ENCODE data around the gene SH3TC1. TPM values are rescaled to one million over a fixed set of nuclear protein-coding genes. Genes with fewer than 3 reads are reported as not detected.

Gene SH3TC1
- total RNA-seq, 2 experiments from 2014 or later = 7.8 to 8.8 TPM

DNA sequence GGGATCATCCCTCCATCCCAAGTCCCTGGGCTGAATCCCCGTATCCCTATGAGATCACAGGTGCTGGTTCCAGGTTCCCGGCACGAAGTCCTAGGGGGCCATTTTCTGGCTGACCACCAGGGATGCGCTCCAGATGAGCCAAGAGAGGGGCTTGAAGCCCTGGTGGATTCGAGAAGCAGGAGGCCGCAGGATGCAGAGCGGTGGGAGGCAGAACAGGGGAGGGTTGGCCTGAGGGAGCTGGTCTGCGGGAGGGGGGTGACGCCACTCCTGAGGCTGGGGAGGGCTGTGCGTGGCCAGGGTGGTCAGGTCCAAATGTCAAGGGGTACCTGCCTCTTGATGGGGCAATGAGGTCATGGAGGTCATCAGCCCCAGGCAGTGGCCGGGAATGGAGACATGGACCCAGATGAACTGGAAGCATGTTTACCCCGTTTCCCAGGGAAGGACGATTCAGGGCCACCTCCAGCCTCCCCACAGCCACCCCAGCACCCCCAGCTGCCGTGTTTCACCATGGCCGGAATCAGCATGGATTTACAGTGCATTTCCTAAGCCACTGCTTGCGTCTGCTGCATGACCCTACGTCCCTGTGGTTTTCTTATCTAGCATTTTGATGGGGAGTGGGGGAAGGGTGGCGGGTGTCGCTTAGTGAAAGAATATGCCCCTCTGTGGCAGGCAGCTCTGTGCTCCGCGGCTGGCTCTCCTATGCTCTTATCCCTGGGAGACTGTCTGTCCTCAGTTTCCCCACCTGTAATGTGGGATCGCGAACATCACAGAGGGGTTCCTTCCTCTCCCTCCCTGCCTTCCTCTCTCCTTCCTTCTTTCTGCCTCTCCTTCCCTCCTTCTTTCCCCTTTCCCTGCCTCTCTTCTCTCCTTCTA lies 53.4 kb downstream of the SH3TC1 start:
- Mint-ChIP-seq H3K27ac (no peak overlapping the region), H3K27me3 (no peaks in the 10 kb centered on the region), H3K36me3 (no peaks in the 10 kb centered on the region), H3K4me3 (no peak overlapping the region), H3K4me1 (no peaks in the 10 kb centered on the region), H3K9me3 (no peaks in the 10 kb centered on the region)
- DNase-seq = no peak

- no peaks in the 10 kb centered on the region for H3K27me3 Mint-ChIP-seq
- DNase-seq = no peak
- H3K27ac Mint-ChIP-seq = no peak overlapping the region
- no peaks in the 10 kb centered on the region for H3K9me3 Mint-ChIP-seq
- no peaks in the 10 kb centered on the region for H3K36me3 Mint-ChIP-seq
- H3K4me1 Mint-ChIP-seq = peaks cover 2% of the 10 kb centered on the region
- no peak overlapping the region for H3K4me3 Mint-ChIP-seq
Measured at GRCh38 chr4:8254076-8254475, 55.0 kb downstream of the SH3TC1 start.

- Mint-ChIP-seq H3K36me3 (no peaks in the 10 kb centered on the region), H3K9me3 (no peaks in the 10 kb centered on the region), H3K4me1 (peaks cover 2% of the 10 kb centered on the region), H3K4me3 (no peak overlapping the region), H3K27ac (no peak overlapping the region), H3K27me3 (no peaks in the 10 kb centered on the region)
- no peak for DNase-seq
Measured at GRCh38 chr4:8255698-8256441, 56.8 kb downstream of the SH3TC1 start.

DNA sequence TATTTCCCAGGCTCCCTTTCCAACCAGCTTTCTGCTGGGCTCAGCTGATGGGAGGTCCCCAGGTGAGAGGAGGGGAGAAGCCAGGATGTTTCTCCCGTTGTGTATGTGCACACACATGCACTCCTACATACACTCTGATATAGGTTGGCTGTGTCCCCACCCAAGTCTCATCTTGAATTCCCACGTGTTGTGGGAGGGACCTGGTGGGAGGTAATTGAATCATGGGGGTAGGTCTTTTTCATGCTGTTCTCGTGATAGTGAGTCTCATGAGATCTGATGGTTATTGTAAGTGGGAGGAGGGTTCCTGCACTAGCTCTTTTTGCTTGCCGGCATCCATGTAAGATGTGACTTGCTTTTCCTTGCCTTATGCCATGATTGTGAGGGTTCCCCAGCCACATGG lies 58.8 kb downstream of the SH3TC1 start:
- no peak overlapping the region for H3K27ac Mint-ChIP-seq
- peaks cover 2% of the 10 kb centered on the region for H3K4me1 Mint-ChIP-seq
- H3K27me3 Mint-ChIP-seq = no peaks in the 10 kb centered on the region
- H3K4me3 Mint-ChIP-seq = no peak overlapping the region
- H3K36me3 Mint-ChIP-seq = no peaks in the 10 kb centered on the region
- no peaks in the 10 kb centered on the region for H3K9me3 Mint-ChIP-seq
- no peak for DNase-seq

DNA sequence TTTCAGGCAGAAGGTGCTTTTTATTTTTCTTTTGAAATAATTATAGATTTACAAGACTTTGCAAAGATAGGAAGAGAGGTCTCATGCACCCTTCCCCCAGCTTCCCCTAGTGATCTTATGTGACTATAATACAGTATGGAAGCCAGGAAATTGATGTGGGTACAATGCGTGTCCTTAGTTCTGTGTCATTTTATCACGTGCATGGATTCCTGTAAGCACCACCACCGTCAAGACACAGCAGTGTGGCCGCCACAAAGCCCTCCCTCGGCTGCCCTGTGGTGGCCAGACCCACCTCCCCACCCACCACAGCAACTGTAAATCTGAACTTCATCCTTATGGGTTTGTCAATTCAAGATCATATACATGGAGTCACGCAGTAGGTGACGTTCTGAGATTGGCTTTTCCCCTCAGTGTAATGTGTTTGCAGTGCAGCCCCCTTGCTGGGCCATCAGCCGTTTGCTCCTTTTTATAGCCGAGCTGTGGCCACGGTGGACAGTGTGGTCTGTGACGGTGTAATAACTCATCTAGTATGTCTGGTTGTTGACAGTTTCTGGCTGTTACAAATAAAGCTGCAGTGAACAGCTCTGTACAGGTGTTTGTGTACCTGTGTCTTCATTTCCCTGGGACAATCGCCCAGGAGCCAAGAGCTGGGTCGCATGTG lies 59.6 kb downstream of the SH3TC1 start:
- no peak overlapping the region for H3K4me3 Mint-ChIP-seq
- no peaks in the 10 kb centered on the region for H3K36me3 Mint-ChIP-seq
- peaks cover 2% of the 10 kb centered on the region for H3K4me1 Mint-ChIP-seq
- no peaks in the 10 kb centered on the region for H3K27me3 Mint-ChIP-seq
- no peaks in the 10 kb centered on the region for H3K9me3 Mint-ChIP-seq
- H3K27ac Mint-ChIP-seq = no peak overlapping the region
- DNase-seq = no peak

GRCh38 chr4:8259743-8260430 lies 60.8 kb downstream of the SH3TC1 start:
- no peak for DNase-seq
- Mint-ChIP-seq H3K4me3 (no peak overlapping the region), H3K36me3 (no peaks in the 10 kb centered on the region), H3K27me3 (no peaks in the 10 kb centered on the region), H3K9me3 (no peaks in the 10 kb centered on the region), H3K4me1 (peaks cover 2% of the 10 kb centered on the region), H3K27ac (no peak overlapping the region)

DNA sequence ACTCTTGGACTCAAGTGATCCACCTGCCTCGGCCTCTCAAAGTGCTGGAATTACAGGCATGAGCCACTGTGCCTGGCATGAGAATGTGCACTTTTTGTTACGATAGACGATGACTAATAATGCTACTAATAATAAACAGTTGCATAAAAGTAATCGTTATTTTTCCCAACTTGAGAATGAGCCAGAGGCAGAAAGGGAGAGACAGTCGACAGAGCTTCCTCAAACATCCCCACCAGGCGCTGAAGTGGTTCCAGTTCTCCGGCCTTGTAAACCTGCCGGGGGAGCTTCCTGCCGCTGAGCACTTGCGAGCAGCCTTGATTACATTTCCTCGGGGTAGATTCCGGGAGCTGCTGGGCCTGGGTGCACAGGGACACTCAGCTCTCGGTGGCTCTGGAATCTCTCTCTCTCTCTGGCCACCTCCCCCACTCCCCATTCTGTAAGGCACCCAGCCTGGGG lies 61.6 kb downstream of the SH3TC1 start:
- no peak for DNase-seq
- Mint-ChIP-seq H3K9me3 (no peaks in the 10 kb centered on the region), H3K4me3 (no peak overlapping the region), H3K27ac (no peak overlapping the region), H3K36me3 (no peaks in the 10 kb centered on the region), H3K4me1 (peaks cover 2% of the 10 kb centered on the region), H3K27me3 (no peaks in the 10 kb centered on the region)

GRCh38 chr4:8261851-8262535 lies 62.9 kb downstream of the SH3TC1 start:
- Mint-ChIP-seq H3K27me3 (no peaks in the 10 kb centered on the region), H3K9me3 (no peaks in the 10 kb centered on the region), H3K27ac (no peak overlapping the region), H3K4me1 (peaks cover 2% of the 10 kb centered on the region), H3K4me3 (no peak overlapping the region), H3K36me3 (no peaks in the 10 kb centered on the region)
- no peak for DNase-seq

- H3K27me3 Mint-ChIP-seq = no peaks in the 10 kb centered on the region
- peaks cover 2% of the 10 kb centered on the region for H3K4me1 Mint-ChIP-seq
- no peak overlapping the region for H3K27ac Mint-ChIP-seq
- DNase-seq = no peak
- no peaks in the 10 kb centered on the region for H3K36me3 Mint-ChIP-seq
- H3K4me3 Mint-ChIP-seq = no peak overlapping the region
- no peaks in the 10 kb centered on the region for H3K9me3 Mint-ChIP-seq
Measured at GRCh38 chr4:8262637-8263322, 63.7 kb downstream of the SH3TC1 start.

GRCh38 chr4:8263397-8263796 lies 64.3 kb downstream of the SH3TC1 start:
- Mint-ChIP-seq H3K9me3 (no peaks in the 10 kb centered on the region), H3K4me1 (peaks cover 2% of the 10 kb centered on the region), H3K4me3 (no peak overlapping the region), H3K27me3 (peaks cover under 1% of the 10 kb centered on the region), H3K36me3 (no peaks in the 10 kb centered on the region), H3K27ac (no peak overlapping the region)
- no peak for DNase-seq

DNA sequence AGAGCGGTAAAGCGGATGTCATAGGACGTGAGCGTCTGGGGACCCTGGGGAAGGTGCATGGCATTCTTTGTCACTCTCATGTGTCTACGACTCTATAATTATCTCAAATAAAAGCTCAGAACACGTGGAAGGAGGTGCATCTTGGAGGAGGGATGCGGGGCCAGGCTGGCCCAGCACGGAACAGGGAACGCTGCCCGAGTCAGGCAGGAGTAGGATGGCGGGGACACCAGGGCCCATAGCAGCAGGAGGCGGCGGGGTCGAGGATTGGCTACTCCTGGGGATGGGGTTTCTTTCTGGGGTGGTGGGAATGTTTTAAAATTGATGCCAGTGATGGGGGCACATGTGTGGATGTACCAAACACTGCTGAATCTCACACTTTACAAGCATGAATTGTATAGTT lies 65.0 kb downstream of the SH3TC1 start:
- H3K27ac Mint-ChIP-seq = no peak overlapping the region
- H3K27me3 Mint-ChIP-seq = peaks cover 8% of the 10 kb centered on the region
- no peak for DNase-seq
- no peaks in the 10 kb centered on the region for H3K9me3 Mint-ChIP-seq
- H3K4me3 Mint-ChIP-seq = no peak overlapping the region
- no peaks in the 10 kb centered on the region for H3K4me1 Mint-ChIP-seq
- no peaks in the 10 kb centered on the region for H3K36me3 Mint-ChIP-seq

DNA sequence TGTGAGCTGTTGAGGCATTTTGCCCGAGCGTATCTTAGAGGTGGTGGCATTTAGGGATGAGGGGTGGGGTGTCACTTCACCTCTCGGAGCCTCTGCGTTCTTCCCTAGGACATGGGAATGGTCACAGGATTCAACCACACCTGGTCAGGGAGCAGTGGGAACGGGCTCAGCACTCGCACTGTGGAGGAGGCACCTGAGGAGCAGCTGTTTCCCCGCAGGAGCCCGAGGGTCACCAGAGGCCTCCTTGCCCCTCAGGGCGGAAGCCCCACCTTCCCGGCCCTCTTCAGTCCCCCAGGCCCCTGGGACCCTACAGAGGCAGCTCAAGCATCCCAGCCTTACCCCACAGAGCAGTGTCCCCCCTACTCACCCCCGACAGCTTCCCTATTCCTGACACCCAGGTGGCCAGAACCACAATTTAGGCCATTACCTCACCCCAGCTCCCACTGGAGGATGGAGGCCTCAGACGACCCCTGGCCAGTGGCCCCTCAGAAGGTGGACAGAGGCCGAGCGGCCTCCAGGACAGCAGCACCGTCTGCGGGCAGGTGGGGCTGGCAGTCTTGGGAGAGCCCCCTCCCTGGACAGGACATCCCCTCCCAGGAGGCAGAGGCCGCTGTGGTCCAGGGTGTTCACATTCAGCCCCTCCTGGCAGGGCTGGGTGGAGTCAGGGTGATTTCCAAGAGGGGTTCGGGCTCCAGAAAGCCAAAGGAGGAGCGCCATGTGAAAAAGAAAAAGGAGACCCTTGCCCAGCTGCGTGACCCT lies 66.3 kb downstream of the SH3TC1 start:
- no peak for DNase-seq
- H3K4me1 Mint-ChIP-seq = no peaks in the 10 kb centered on the region
- no peaks in the 10 kb centered on the region for H3K9me3 Mint-ChIP-seq
- H3K27me3 Mint-ChIP-seq = peaks cover 12% of the 10 kb centered on the region
- no peaks in the 10 kb centered on the region for H3K36me3 Mint-ChIP-seq
- H3K4me3 Mint-ChIP-seq = no peak overlapping the region
- H3K27ac Mint-ChIP-seq = no peak overlapping the region

- no peak for DNase-seq
- H3K4me3 Mint-ChIP-seq = no peak overlapping the region
- H3K4me1 Mint-ChIP-seq = no peaks in the 10 kb centered on the region
- H3K9me3 Mint-ChIP-seq = no peaks in the 10 kb centered on the region
- peaks cover 19% of the 10 kb centered on the region for H3K27me3 Mint-ChIP-seq
- H3K27ac Mint-ChIP-seq = no peak overlapping the region
- H3K36me3 Mint-ChIP-seq = no peaks in the 10 kb centered on the region
Measured at GRCh38 chr4:8266088-8266487, 67.0 kb downstream of the SH3TC1 start.

All from activated naive CD8-positive, alpha-beta T cell treated with anti-CD3 and anti-CD28 coated beads for 36 hours (primary cell).